GOT3 (cell line): ENCODE results near the gene SLC19A2.
"Not testable (repeated sequence)": the region's sequence is repeated elsewhere in the genome, so short reads cannot be mapped to it uniquely, and the experiment has no call there.

Experiments
- DNase-seq: peaks from one replicate; lab custom pipeline; 2025; ENCODE audit warnings: mixed read lengths; lab: John Stamatoyannopoulos, UW

The SLC19A2 gene

GRCh38 chr1:169485431-169486280 lies at the start of gene SLC19A2:
Gene SLC19A2, minus strand, starts transcription at chr1:169485944. Its CDS starts 178 bp downstream, at chr1:169485766.
- peak; percentile 100 for DNase-seq

GRCh38 chr1:169534653-169535052 lies 48.9 kb upstream of the SLC19A2 start:
- DNase-seq = no peak

GRCh38 chr1:169533528-169534190 lies 47.9 kb upstream of the SLC19A2 start:
- DNase-seq = not testable (repeated sequence)

GRCh38 chr1:169530448-169530847 lies 44.7 kb upstream of the SLC19A2 start:
- DNase-seq = no peak

GRCh38 chr1:169529068-169529642 lies 43.4 kb upstream of the SLC19A2 start:
- no peak for DNase-seq

GRCh38 chr1:169528215-169529067 lies 42.7 kb upstream of the SLC19A2 start:
- no peak for DNase-seq

- no peak for DNase-seq
Measured at GRCh38 chr1:169527451-169528214, 41.9 kb upstream of the SLC19A2 start.

- no peak for DNase-seq
Measured at GRCh38 chr1:169527001-169527400, 41.3 kb upstream of the SLC19A2 start.

GRCh38 chr1:169526120-169526832 lies 40.5 kb upstream of the SLC19A2 start:
- no peak for DNase-seq

GRCh38 chr1:169525391-169525790 lies 39.6 kb upstream of the SLC19A2 start:
- no peak for DNase-seq

- DNase-seq = no peak
Measured at GRCh38 chr1:169523904-169524303, 38.2 kb upstream of the SLC19A2 start.

GRCh38 chr1:169521226-169521625 lies 35.5 kb upstream of the SLC19A2 start:
- DNase-seq = no peak

GRCh38 chr1:169517558-169518186 lies 31.9 kb upstream of the SLC19A2 start:
- no peak for DNase-seq

- DNase-seq = no peak
Measured at GRCh38 chr1:169515641-169516040, 29.9 kb upstream of the SLC19A2 start.

GRCh38 chr1:169514566-169515270 lies 29.0 kb upstream of the SLC19A2 start:
- no peak for DNase-seq

GRCh38 chr1:169513208-169513607 lies 27.5 kb upstream of the SLC19A2 start:
- no peak for DNase-seq

- DNase-seq = no peak
Measured at GRCh38 chr1:169511316-169512005, 25.7 kb upstream of the SLC19A2 start.

GRCh38 chr1:169510060-169510459 lies 24.3 kb upstream of the SLC19A2 start:
- no peak for DNase-seq

GRCh38 chr1:169509354-169509753 lies 23.6 kb upstream of the SLC19A2 start:
- DNase-seq = no peak
